CD14-positive monocyte (primary cell): Measurements from ENCODE around the gene CDC45. TPM values are rescaled to one million over a fixed set of nuclear protein-coding genes. Genes with fewer than 3 reads are reported as not detected.

ENCODE experiments used
- DNase-seq, 3 donors: peaks; one replicate each; pipeline ENCODE4 v3.0.0-alpha.2; 2011 to 2022
- H2AFZ ChIP-seq: 2 replicates; pipeline ENCODE4 v1.6.0; 2012; ENCODE audit warnings: mild to moderate bottlenecking, low read depth, low read length, inconsistent platforms; ENCODE audit not compliant: insufficient read depth, poor library complexity, severe bottlenecking
- H3K27ac ChIP-seq, 2 donors: 1 replicate in 1 of 2; 2 replicates in 1 of 2; pipeline ENCODE4 v1.5.1; 2012 to 2013; ENCODE audit warnings: low read length in 2 of 2, control low read depth in 1 of 2, inconsistent platforms in 1 of 2, low read depth in 1 of 2, mild to moderate bottlenecking in 1 of 2
- H3K27me3 ChIP-seq, 2 donors: one replicate each; pipeline versions ENCODE4 v1.6.0 to v1.6.1; 2011 to 2013; ENCODE audit warnings: low read length in 2 of 2; ENCODE audit not compliant: control insufficient read depth in 2 of 2, insufficient read depth in 2 of 2
- H3K36me3 ChIP-seq, 2 donors: replicated peaks in 1 of 2; 1 replicate in 1 of 2; 2 replicates in 1 of 2; pipeline versions ENCODE4 v1.5.1 to v1.6.1; 2012 to 2013; ENCODE audit warnings: low read length in 2 of 2, control low read depth in 1 of 2, inconsistent platforms in 1 of 2, mild to moderate bottlenecking in 1 of 2; ENCODE audit not compliant: insufficient read depth in 2 of 2, control insufficient read depth in 1 of 2
- H3K4me1 ChIP-seq, 2 donors: 1 replicate in 1 of 2; 2 replicates in 1 of 2; pipeline versions ENCODE4 v1.5.1 to v1.6.1; 2012 to 2013; ENCODE audit warnings: low read length in 2 of 2, control low read depth in 1 of 2, inconsistent platforms in 1 of 2, mild to moderate bottlenecking in 1 of 2, moderate library complexity in 1 of 2; ENCODE audit not compliant: insufficient read depth in 2 of 2, control insufficient read depth in 1 of 2
- H3K4me2 ChIP-seq: replicated peaks from 2 replicates; pipeline ENCODE3; 2012; ENCODE audit warnings: low read length, moderate library complexity, mild to moderate bottlenecking; ENCODE audit not compliant: poor library complexity, severe bottlenecking; ENCODE audit errors: extremely low read depth
- H3K4me3 ChIP-seq, 3 experiments: fragments of 200-600 bp in 1 of 3; sonication (generic) in 1 of 3; replicated peaks in 1 of 3; 1 replicate in 2 of 3; 2 replicates in 1 of 3; pipeline ENCODE4 v1.5.1; 2011 to 2013; ENCODE audit warnings: low read length in 3 of 3, mild to moderate bottlenecking in 3 of 3, control low read depth in 2 of 3, low read depth in 2 of 3, inconsistent platforms in 1 of 3, moderate library complexity in 1 of 3
- H3K79me2 ChIP-seq: 2 replicates; pipeline ENCODE4 v1.6.0; 2012; ENCODE audit warnings: mild to moderate bottlenecking, control low read depth, inconsistent platforms, low read length, moderate library complexity; ENCODE audit not compliant: insufficient read depth
- H3K9ac ChIP-seq: 2 replicates; pipeline ENCODE4 v1.6.0; 2017; ENCODE audit warnings: low read length, mild to moderate bottlenecking; ENCODE audit not compliant: insufficient read depth, poor library complexity, severe bottlenecking
- H3K9me3 ChIP-seq, 2 donors: replicated peaks in 1 of 2; 1 replicate in 1 of 2; 2 replicates in 1 of 2; pipeline versions ENCODE4 v1.5.1 to v1.6.1; 2012 to 2013; ENCODE audit warnings: low read length in 2 of 2, control low read depth in 1 of 2; ENCODE audit not compliant: control insufficient read depth in 1 of 2, insufficient read depth in 1 of 2
- H4K20me1 ChIP-seq: 2 replicates; pipeline ENCODE4 v1.6.0; 2012; ENCODE audit warnings: mild to moderate bottlenecking, low read length, control low read depth, moderate library complexity; ENCODE audit not compliant: insufficient read depth
- H3K27ac Mint-ChIP-seq, 7 donors: one replicate each; pipeline ENCODE4 v1.8.0; 2020; ENCODE audit warnings: mild to moderate bottlenecking in 7 of 7, mixed read lengths in 7 of 7, moderate library complexity in 6 of 7, inconsistent platforms in 2 of 7
- H3K27me3 Mint-ChIP-seq, 3 donors: one replicate each; pipeline ENCODE4 v1.8.0; 2021 to 2022; ENCODE audit warnings: low read depth in 3 of 3, mild to moderate bottlenecking in 3 of 3, mixed read lengths in 3 of 3, moderate library complexity in 3 of 3, inconsistent platforms in 1 of 3
- H3K36me3 Mint-ChIP-seq, 2 donors: one replicate each; pipeline ENCODE4 v1.8.0; 2020; ENCODE audit warnings: mixed read lengths in 2 of 2, inconsistent platforms in 1 of 2, mild to moderate bottlenecking in 1 of 2
- H3K4me1 Mint-ChIP-seq: one replicate; pipeline ENCODE4 v1.8.0; 2020; ENCODE audit warnings: mild to moderate bottlenecking, mixed read lengths
- H3K4me3 Mint-ChIP-seq, 2 donors: one replicate each; pipeline ENCODE4 v1.8.0; 2020; ENCODE audit warnings: mild to moderate bottlenecking in 2 of 2, mixed read lengths in 2 of 2, moderate library complexity in 1 of 2
- H3K9me3 Mint-ChIP-seq, 7 donors: one replicate each; pipeline ENCODE4 v1.8.0; 2020 to 2022; ENCODE audit warnings: mixed read lengths in 7 of 7, mild to moderate bottlenecking in 6 of 7, moderate library complexity in 6 of 7, inconsistent platforms in 2 of 7
- CTCF ChIP-seq: fragments of 200-600 bp; IDR thresholded peaks from one replicate; pipeline ENCODE4 v1.8.0; 2022; ENCODE audit warnings: antibody characterized with exemption, mild to moderate bottlenecking
- WGBS: methylation state at CpG from one replicate; pipeline ENCODE4 v1.1.5; 2013; ENCODE audit warnings: missing lambda C conversion rate; ENCODE audit not compliant: insufficient coverage; 5-methylcytosine and 5-hydroxymethylcytosine counted together
- intact Hi-C, 2 donors: fragments of 100-400 bp; cut with micrococcal nuclease; formaldehyde crosslinking; loops; one replicate each; pipeline versions ENCODE4 v1.15.0 to v1.15.1; 2023
- polyA plus RNA-seq, 3 donors: library from polyadenylated mRNA; depleted of rRNA in 1 of 3; unstranded in 2 of 3; stranded (reverse) in 1 of 3; fragments of 300-500 nt in 2 of 3; fragments of >200 nt in 1 of 3; fragmentation: Illumina TruSeq in 2 of 3; gene quantifications; 1 replicate in 2 of 3; 2 replicates in 1 of 3; pipeline ENCODE4 v1.2.3, GENCODE V29; 2012 to 2021

The CDC45 gene
- polyA plus RNA-seq, 3 donors: 0.04 TPM; not detected in 2

- peak within 1 kb of the TSS; percentile 90 for H3K9ac ChIP-seq
- peak within 1 kb of the TSS; percentile 95 for H3K4me2 ChIP-seq
- H3K36me3 Mint-ChIP-seq: peaks cover 14 to 32% of the 10 kb centered on the region in 2 donors
- H2AFZ ChIP-seq: peak within 1 kb of the TSS; percentile 90
- H3K27ac ChIP-seq: peak within 1 kb of the TSS; percentile 72 to 100
- H3K36me3 ChIP-seq: peaks cover 12 to 24% of the 10 kb centered on the region in 2 donors
- H3K9me3 ChIP-seq: no peaks in the 10 kb centered on the region
- no peaks in the 10 kb centered on the region for H3K27me3 Mint-ChIP-seq
- peaks cover 56% of the 10 kb centered on the region for H3K79me2 ChIP-seq
- H3K4me3 Mint-ChIP-seq: peak within 1 kb of the TSS; percentile 81 to 89
- H3K9me3 Mint-ChIP-seq: no peaks in the 10 kb centered on the region
- intact Hi-C loops: loop anchor here (1.0 to 10.0 kb wide), 5 partner anchors 46 to 538 kb away; partner anchors contain the start of genes ARVCF (in 1 of the 2), CLTCL1 (in 1 of the 2), GNB1L (in 1 of the 2) and HIRA (in 1 of the 2)
- WGBS: under 1% methylated on average over 36 of the region's 42 CpGs
- no peak for TF ChIP-seq CTCF
- H3K4me1 Mint-ChIP-seq: peaks cover 27% of the 10 kb centered on the region
- H3K27ac Mint-ChIP-seq: peak within 1 kb of the TSS; percentile 97 to 99 (median 99)
- peak in 1 of 3 donors; percentile 67 for DNase-seq
- H4K20me1 ChIP-seq: peaks cover 39% of the 10 kb centered on the region
- H3K27me3 ChIP-seq: no peaks in the 10 kb centered on the region
- peak within 1 kb of the TSS; percentile 69 to 94 (median 87) for H3K4me3 ChIP-seq
- peaks cover 22 to 28% of the 10 kb centered on the region in 2 donors for H3K4me1 ChIP-seq
Measured at GRCh38 chr22:19478901-19479354, 792 bp upstream of the CDC45 start, which contains the start of gene UFD1. Gene UFD1, minus strand, starts transcription at chr22:19479193. Its CDS starts 108 bp downstream, at chr22:19479085.

- DNase-seq: no peak
- peak overlapping the region; percentile 90 for H3K9ac ChIP-seq
Measured at GRCh38 chr22:19480173-19480568, 451 bp downstream of the CDC45 start.

More at GRCh38 chr22:19480173-19480568, 451 bp downstream of the CDC45 start:
- Mint-ChIP-seq H3K27me3 (no peaks in the 10 kb centered on the region), H3K4me3 (peak overlapping the region; percentile 81 to 89), H3K36me3 (peaks cover 16 to 28% of the 10 kb centered on the region in 2 donors), H3K4me1 (peaks cover 27% of the 10 kb centered on the region), H3K9me3 (peaks cover 0 to 1% (median 0%) of the 10 kb centered on the region in 7 donors), H3K27ac (peak overlapping the region in 1 of 7 donors; percentile 99)
- peak overlapping the region in 1 of 2 donors; percentile 100 for H3K27ac ChIP-seq
- no peaks in the 10 kb centered on the region for H3K9me3 ChIP-seq
- H3K4me3 ChIP-seq: peak overlapping the region; percentile 21 to 94 (median 69)
- peak overlapping the region; percentile 95 for H3K4me2 ChIP-seq
- H3K27me3 ChIP-seq: no peaks in the 10 kb centered on the region
- intact Hi-C loops: no loop called here
- H3K4me1 ChIP-seq: peaks cover 22 to 28% of the 10 kb centered on the region in 2 donors
- H2AFZ ChIP-seq: peak overlapping the region; percentile 90
- H3K36me3 ChIP-seq: peaks cover 6 to 27% of the 10 kb centered on the region in 2 donors
- WGBS: 0% methylated on average over 15 of the region's 15 CpGs
- TF ChIP-seq CTCF: no peak
- H4K20me1 ChIP-seq: peaks cover 32% of the 10 kb centered on the region
- H3K79me2 ChIP-seq: peaks cover 53% of the 10 kb centered on the region
